Neuron (in vitro differentiated cells): ENCODE measurements around the gene ERC1.

Experiments used
- H2AFZ ChIP-seq: one replicate; pipeline ENCODE4 v1.6.1; 2013; ENCODE audit warnings: low read depth, mild to moderate bottlenecking, inconsistent platforms, low read length, moderate library complexity
- H3K27me3 ChIP-seq: one replicate; pipeline ENCODE4 v1.6.1; 2013; ENCODE audit warnings: low read length; ENCODE audit not compliant: insufficient read depth
- H3K36me3 ChIP-seq: one replicate; pipeline ENCODE4 v1.6.1; 2013; ENCODE audit warnings: low read length; ENCODE audit not compliant: insufficient read depth
- H3K4me1 ChIP-seq: one replicate; pipeline ENCODE4 v1.6.1; 2013; ENCODE audit warnings: low read length; ENCODE audit not compliant: insufficient read depth
- H3K4me3 ChIP-seq: 2 replicates; pipeline ENCODE4 v1.5.1; 2013; ENCODE audit warnings: mild to moderate bottlenecking, low read length, moderate library complexity
- H3K9me3 ChIP-seq: one replicate; pipeline ENCODE4 v1.6.1; 2013; ENCODE audit warnings: low read length

Gene ERC1

GRCh38 chr12:1375323-1375722, 384.3 kb downstream of the ERC1 start:
- no peaks in the 10 kb centered on the region for H3K27me3 ChIP-seq
- H3K4me1 ChIP-seq: peaks cover 5% of the 10 kb centered on the region
- no peaks in the 10 kb centered on the region for H3K36me3 ChIP-seq
- no peak overlapping the region for H2AFZ ChIP-seq
- no peak overlapping the region for H3K4me3 ChIP-seq
- H3K9me3 ChIP-seq: peaks cover 3% of the 10 kb centered on the region

GRCh38 chr12:1377117-1377516, 386.1 kb downstream of the ERC1 start:
- H3K36me3 ChIP-seq: no peaks in the 10 kb centered on the region
- no peaks in the 10 kb centered on the region for H3K27me3 ChIP-seq

GRCh38 chr12:1377681-1378080, 386.7 kb downstream of the ERC1 start:
- Histone ChIP-seq H3K36me3 (no peaks in the 10 kb centered on the region), H3K9me3 (peaks cover 3% of the 10 kb centered on the region)

More at GRCh38 chr12:1377117-1377516, 386.1 kb downstream of the ERC1 start:
- Histone ChIP-seq H3K4me3 (no peak overlapping the region), H3K4me1 (peaks cover 6% of the 10 kb centered on the region), H2AFZ (no peak overlapping the region), H3K9me3 (peaks cover 3% of the 10 kb centered on the region)

GRCh38 chr12:1380171-1380851, 389.3 kb downstream of the ERC1 start:
- no peaks in the 10 kb centered on the region for H3K27me3 ChIP-seq
- H3K4me1 ChIP-seq: peaks cover 6% of the 10 kb centered on the region
- no peaks in the 10 kb centered on the region for H3K36me3 ChIP-seq
- H3K4me3 ChIP-seq: no peak overlapping the region
- H3K9me3 ChIP-seq: no peaks in the 10 kb centered on the region
- no peak overlapping the region for H2AFZ ChIP-seq

More at GRCh38 chr12:1377681-1378080, 386.7 kb downstream of the ERC1 start:
- Histone ChIP-seq H3K27me3 (no peaks in the 10 kb centered on the region), H3K4me1 (peaks cover 6% of the 10 kb centered on the region), H2AFZ (no peak overlapping the region), H3K4me3 (no peak overlapping the region)

- Histone ChIP-seq H3K4me1 (peaks cover 6% of the 10 kb centered on the region), H2AFZ (no peak overlapping the region), H3K9me3 (no peaks in the 10 kb centered on the region), H3K36me3 (no peaks in the 10 kb centered on the region), H3K4me3 (no peak overlapping the region), H3K27me3 (no peaks in the 10 kb centered on the region)
Observed at GRCh38 chr12:1382151-1382550, 391.1 kb downstream of the ERC1 start.

- H2AFZ ChIP-seq: no peak overlapping the region
- H3K9me3 ChIP-seq: peaks cover 2% of the 10 kb centered on the region
- H3K36me3 ChIP-seq: no peaks in the 10 kb centered on the region
- H3K4me1 ChIP-seq: peaks cover 6% of the 10 kb centered on the region
- H3K4me3 ChIP-seq: no peak overlapping the region
- no peaks in the 10 kb centered on the region for H3K27me3 ChIP-seq
Observed at GRCh38 chr12:1382826-1383225, 391.8 kb downstream of the ERC1 start.

GRCh38 chr12:1383758-1384157, 392.7 kb downstream of the ERC1 start:
- Histone ChIP-seq H3K36me3 (no peaks in the 10 kb centered on the region), H2AFZ (no peak overlapping the region), H3K4me3 (no peak overlapping the region), H3K9me3 (peaks cover 2% of the 10 kb centered on the region), H3K4me1 (peaks cover 6% of the 10 kb centered on the region), H3K27me3 (no peaks in the 10 kb centered on the region)

GRCh38 chr12:1384910-1385309, 393.9 kb downstream of the ERC1 start:
- Histone ChIP-seq H3K27me3 (no peaks in the 10 kb centered on the region), H3K4me3 (no peak overlapping the region), H3K36me3 (no peaks in the 10 kb centered on the region), H3K9me3 (peaks cover 2% of the 10 kb centered on the region), H2AFZ (no peak overlapping the region), H3K4me1 (peaks cover 6% of the 10 kb centered on the region)

GRCh38 chr12:1391722-1392121, 400.7 kb downstream of the ERC1 start:
- no peak overlapping the region for H3K4me3 ChIP-seq
- H2AFZ ChIP-seq: no peak overlapping the region
- peaks cover 20% of the 10 kb centered on the region for H3K9me3 ChIP-seq
- no peaks in the 10 kb centered on the region for H3K36me3 ChIP-seq
- H3K27me3 ChIP-seq: no peaks in the 10 kb centered on the region
- H3K4me1 ChIP-seq: no peaks in the 10 kb centered on the region

GRCh38 chr12:1395421-1395955, 404.5 kb downstream of the ERC1 start:
- no peak overlapping the region for H2AFZ ChIP-seq
- no peaks in the 10 kb centered on the region for H3K4me1 ChIP-seq
- no peaks in the 10 kb centered on the region for H3K36me3 ChIP-seq
- H3K27me3 ChIP-seq: no peaks in the 10 kb centered on the region
- no peak overlapping the region for H3K4me3 ChIP-seq
- peaks cover 16% of the 10 kb centered on the region for H3K9me3 ChIP-seq

GRCh38 chr12:1398673-1399072, 407.6 kb downstream of the ERC1 start:
- peaks cover 3% of the 10 kb centered on the region for H3K9me3 ChIP-seq
- no peaks in the 10 kb centered on the region for H3K27me3 ChIP-seq
- no peak overlapping the region for H2AFZ ChIP-seq
- no peaks in the 10 kb centered on the region for H3K4me1 ChIP-seq
- no peaks in the 10 kb centered on the region for H3K36me3 ChIP-seq
- H3K4me3 ChIP-seq: no peak overlapping the region

- Histone ChIP-seq H3K36me3 (no peaks in the 10 kb centered on the region), H2AFZ (no peak overlapping the region), H3K27me3 (no peaks in the 10 kb centered on the region), H3K9me3 (no peaks in the 10 kb centered on the region), H3K4me1 (no peaks in the 10 kb centered on the region), H3K4me3 (no peak overlapping the region)
Observed at GRCh38 chr12:1401891-1402290, 410.9 kb downstream of the ERC1 start.

GRCh38 chr12:1403417-1403816, 412.4 kb downstream of the ERC1 start:
- no peaks in the 10 kb centered on the region for H3K9me3 ChIP-seq
- H3K4me3 ChIP-seq: no peak overlapping the region
- H3K4me1 ChIP-seq: no peaks in the 10 kb centered on the region
- H3K27me3 ChIP-seq: no peaks in the 10 kb centered on the region
- H3K36me3 ChIP-seq: no peaks in the 10 kb centered on the region
- no peak overlapping the region for H2AFZ ChIP-seq

- Histone ChIP-seq H3K4me1 (no peaks in the 10 kb centered on the region), H3K9me3 (no peaks in the 10 kb centered on the region), H3K27me3 (no peaks in the 10 kb centered on the region), H3K36me3 (peaks cover 3% of the 10 kb centered on the region), H2AFZ (no peak overlapping the region), H3K4me3 (no peak overlapping the region)
Observed at GRCh38 chr12:1405619-1406018, 414.6 kb downstream of the ERC1 start.
